Posterior cingulate gyrus (tissue), 11 donors: ENCODE results near the gene CDH4.

Experiments used
- DNase-seq, 10 donors: peaks; one replicate each; pipeline versions ENCODE4 v3.0.0 to v3.0.0-alpha.2; 2020 to 2021; ENCODE audit warnings: mixed read lengths in 3 of 10
- intact Hi-C: fragments of 100-400 bp; cut with DNase I; formaldehyde crosslinking; loops from one replicate; pipeline ENCODE4 v1.15.1; 2023

Gene CDH4

GRCh38 chr20:61801857-61802442 is 549.9 kb downstream of the CDH4 start:
- peak in 3 of 10 donors; percentile 1 to 47 (median 24) for DNase-seq
- intact Hi-C loops, result no loop called here

- DNase-seq, result peak in 5 of 10 donors; percentile 4 to 81 (median 70)
- intact Hi-C loops, result no loop called here
These were observed 550.8 kb downstream of the CDH4 start for GRCh38 chr20:61802721-61803311.

- intact Hi-C loops, result no loop called here
- peak in 5 of 10 donors; percentile 21 to 94 (median 46) for DNase-seq
These were observed 551.4 kb downstream of the CDH4 start for GRCh38 chr20:61803416-61803914.

GRCh38 chr20:61803915-61804751 is 552.1 kb downstream of the CDH4 start:
- DNase-seq, result peak in 6 of 10 donors; percentile 38 to 91 (median 62)
- intact Hi-C loops, result no loop called here

GRCh38 chr20:61804752-61805295 is 552.8 kb downstream of the CDH4 start:
- intact Hi-C loops, result no loop called here
- DNase-seq, result peak in 4 of 10 donors; percentile 9 to 60 (median 47)

- intact Hi-C loops, result no loop called here
- peak in 5 of 10 donors; percentile 6 to 56 (median 45) for DNase-seq
These were observed 553.3 kb downstream of the CDH4 start for GRCh38 chr20:61805365-61805764.

GRCh38 chr20:61805781-61806180 is 553.7 kb downstream of the CDH4 start:
- DNase-seq, result peak in 3 of 10 donors; percentile 2 to 53 (median 35)
- intact Hi-C loops, result no loop called here

GRCh38 chr20:61806314-61806713 is 554.3 kb downstream of the CDH4 start:
- intact Hi-C loops, result no loop called here

GRCh38 chr20:61806995-61807394 is 554.9 kb downstream of the CDH4 start:
- peak in 3 of 10 donors; percentile 47 to 62 (median 58) for DNase-seq
- intact Hi-C loops, result no loop called here

More at GRCh38 chr20:61806314-61806713, 554.3 kb downstream of the CDH4 start:
- DNase-seq, result peak in 5 of 10 donors; percentile 2 to 63 (median 39)

GRCh38 chr20:61807471-61808160 is 555.6 kb downstream of the CDH4 start:
- intact Hi-C loops, result no loop called here
- DNase-seq, result peak in 5 of 10 donors; percentile 3 to 72 (median 21)

GRCh38 chr20:61808447-61808846 is 556.4 kb downstream of the CDH4 start:
- intact Hi-C loops, result no loop called here
- peak in 6 of 10 donors; percentile 6 to 85 (median 46) for DNase-seq

GRCh38 chr20:61809006-61809770 is 557.1 kb downstream of the CDH4 start:
- intact Hi-C loops, result no loop called here
- DNase-seq, result peak in 5 of 10 donors; percentile 1 to 70 (median 35)

GRCh38 chr20:61810066-61810737 is 558.1 kb downstream of the CDH4 start:
- DNase-seq, result peak in 3 of 10 donors; percentile 60 to 86 (median 78)
- intact Hi-C loops, result no loop called here

GRCh38 chr20:61810738-61811135 is 558.7 kb downstream of the CDH4 start:
- peak in 3 of 10 donors; percentile 54 to 72 (median 59) for DNase-seq
- intact Hi-C loops, result no loop called here

GRCh38 chr20:61811166-61811565 is 559.1 kb downstream of the CDH4 start:
- intact Hi-C loops, result no loop called here
- peak in 2 of 10 donors; percentile 44 to 45 for DNase-seq

GRCh38 chr20:61812121-61812844 is 560.2 kb downstream of the CDH4 start:
- peak in 5 of 10 donors; percentile 1 to 57 (median 42) for DNase-seq
- intact Hi-C loops, result no loop called here

- peak in 3 of 10 donors; percentile 25 to 62 (median 33) for DNase-seq
- intact Hi-C loops, result no loop called here
These were observed 560.9 kb downstream of the CDH4 start for GRCh38 chr20:61812845-61813485.
